ENCODE measurements around the gene IGF1R.

GRCh38 chr15:98731712-98732450, 83.5 kb downstream of the IGF1R start:
- TF ChIP-seq POLR2A (IDR thresholded peaks at IDR 0.05) (no peak), CTCF (IDR thresholded peaks at IDR 0.05) (no peak), EP300 (IDR thresholded peaks at IDR 0.05) (no peak)
